HepG2 (cell line): Measurements from ENCODE around the gene KRTCAP2. TPM values are rescaled to one million over a fixed set of nuclear protein-coding genes. Genes with fewer than 3 reads are reported as not detected.

Experiments
- MBD4 ChIP-seq: IDR thresholded peaks from 2 replicates; pipeline ENCODE4 v1.6.1; 2012; ENCODE audit warnings: low read length, inconsistent platforms, borderline replicate concordance
- MNT ChIP-seq: fragments of 450-650 bp; IDR thresholded peaks from 2 replicates; pipeline ENCODE4 v1.6.1; 2016
- SOX6 ChIP-seq, 2 experiments: fragments of 450-650 bp in 1 of 2; sonication (generic) in 1 of 2; formaldehyde crosslinking in 1 of 2; IDR thresholded peaks; 2 replicates each; pipeline versions ENCODE4 v1.4.0 to v1.6.1; 2017 to 2020; ENCODE audit warnings: antibody characterized with exemption in 1 of 2, mild to moderate bottlenecking in 1 of 2, missing genetic modification reagents in 1 of 2
- TEAD2 ChIP-seq: sonication (generic); formaldehyde crosslinking; IDR thresholded peaks from 2 replicates; pipeline ENCODE4 v1.9.0; 2021; ENCODE audit warnings: missing genetic modification reagents
- ZNF646 ChIP-seq: sonication (generic); formaldehyde crosslinking; IDR thresholded peaks from 2 replicates; pipeline ENCODE4 v1.9.0; 2021; ENCODE audit warnings: mild to moderate bottlenecking, missing genetic modification reagents
- ZNF687 ChIP-seq: sonication (generic); formaldehyde crosslinking; IDR thresholded peaks from 2 replicates; pipeline ENCODE4 v1.5.1; 2020; ENCODE audit warnings: mild to moderate bottlenecking, missing genetic modification reagents, moderate library complexity
- polyA plus RNA-seq, 8 experiments: library from polyadenylated mRNA; depleted of rRNA in 3 of 8; stranded (reverse) in 7 of 8; unstranded in 1 of 8; fragments of >200 nt; fragmentation: Illumina TruSeq in 4 of 8; extraction: Trizol in 4 of 8; gene quantifications; 2 replicates each; pipeline versions ENCODE4 v1.2.1 to v1.2.3, GENCODE V29; 2011 to 2016; ENCODE audit warnings: low read depth in 4 of 8, missing spikeins in 1 of 8, mixed read lengths in 1 of 8; ENCODE audit not compliant: insufficient read depth in 1 of 8
- total RNA-seq, 5 experiments: library from RNA; depleted of rRNA; stranded (reverse); fragments of >200 nt; fragmentation: Illumina TruSeq; extraction: Trizol; gene quantifications; 2 replicates each; pipeline ENCODE4 v1.2.3, GENCODE V29; 2016; ENCODE audit warnings: low read depth in 1 of 5

KRTCAP2 gene
- total and polyA plus RNA-seq, 2 of the 13 experiments (the other 11 are each of a cell fraction or from before 2014, with no cell fraction given): 77.3 to 79.4 TPM

GRCh38 chr1:155160128-155160527 lies 13.0 kb downstream of the KRTCAP2 start (continued):
- TF ChIP-seq ZNF687 (CRISPR knock-in tag) (no peak), MNT (no peak), ZNF646 (CRISPR knock-in tag) (no peak), MBD4 (no peak), SOX6 (IDR thresholded peaks at IDR 0.05) (no peak), SOX6 (CRISPR knock-in tag; IDR thresholded peaks at IDR 0.05) (no peak), TEAD2 (CRISPR knock-in tag) (no peak)
